GM12801 (cell line): Measurements from ENCODE around the gene ADAM19.

ENCODE experiments used
- CTCF ChIP-seq: IDR thresholded peaks from one replicate; pipeline ENCODE4 v1.5.1; 2011; ENCODE audit warnings: control low read depth; ENCODE audit not compliant: insufficient read length; ENCODE audit errors: extremely low read depth

Gene ADAM19

GRCh38 chr5:157516006-157516405 is 59.6 kb downstream of the ADAM19 start:
- TF ChIP-seq CTCF: no peak

- TF ChIP-seq CTCF: no peak
Measured at GRCh38 chr5:157514974-157515373, 60.6 kb downstream of the ADAM19 start.

GRCh38 chr5:157513182-157513581 is 62.4 kb downstream of the ADAM19 start:
- TF ChIP-seq CTCF: no peak

DNA sequence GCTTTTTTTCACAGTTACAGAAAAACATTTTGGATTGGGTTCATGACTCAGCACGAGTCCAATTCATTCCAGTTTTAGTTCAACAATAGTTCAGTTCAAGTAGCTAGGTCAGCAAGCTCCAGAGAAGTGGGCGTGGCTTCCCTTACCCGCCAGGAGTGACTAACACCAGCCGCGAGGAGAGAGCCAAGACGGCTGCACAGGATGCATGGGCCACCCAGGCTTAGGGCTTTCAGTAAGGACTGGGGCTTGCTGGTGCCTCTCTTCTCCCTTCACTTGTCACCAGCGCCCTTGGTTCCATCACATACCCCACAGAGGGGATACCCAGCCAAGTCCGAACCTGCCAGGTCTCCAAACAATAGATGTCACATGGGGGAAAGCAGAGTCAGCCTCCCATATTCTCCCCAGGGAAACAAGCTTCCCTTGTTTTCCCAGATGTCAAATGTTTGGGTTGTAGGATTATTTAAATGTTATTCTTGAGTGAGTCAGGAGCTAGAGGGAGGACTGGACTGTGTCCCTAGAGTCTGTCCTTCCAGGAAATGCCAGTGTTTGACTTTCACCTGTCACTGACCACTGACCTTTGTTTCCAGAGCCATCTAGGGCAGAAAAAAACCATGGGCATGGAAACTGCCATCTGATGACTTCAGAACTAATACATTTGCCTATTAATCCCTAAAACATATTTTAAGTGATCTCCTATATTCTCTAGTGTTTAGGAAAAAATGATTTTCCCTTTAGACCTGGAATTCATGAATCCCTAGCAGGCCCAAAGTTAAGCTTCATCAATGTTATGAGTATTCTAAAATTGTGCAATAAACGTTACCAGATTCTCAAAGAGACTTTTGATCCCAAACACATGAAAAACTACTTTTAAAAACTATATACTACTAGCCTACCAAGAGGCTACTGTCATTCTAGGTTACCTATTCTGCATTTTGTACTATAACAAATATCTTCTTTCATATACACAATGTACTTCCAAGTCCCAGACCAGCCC is 63.6 kb downstream of the ADAM19 start:
- TF ChIP-seq CTCF: no peak

DNA sequence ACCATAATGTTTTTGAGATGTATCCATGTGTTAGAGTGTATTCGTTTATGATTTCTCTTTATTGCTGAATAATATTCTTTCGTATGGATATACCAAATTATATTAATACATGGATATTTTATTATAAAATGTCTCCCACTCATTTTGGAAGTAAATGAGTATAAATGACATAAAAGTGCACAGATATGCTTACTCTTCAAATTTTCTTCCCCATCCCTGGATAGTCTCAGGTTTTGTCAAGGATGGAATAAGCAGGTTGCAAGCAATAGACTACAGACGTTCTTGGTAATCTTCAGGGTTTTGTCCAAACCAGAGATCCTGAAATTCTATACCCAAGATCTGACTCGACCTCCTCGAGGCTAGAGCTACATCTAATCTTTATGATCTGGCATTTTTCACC is 64.9 kb downstream of the ADAM19 start:
- no peak for TF ChIP-seq CTCF

GRCh38 chr5:157509587-157509986 is 66.0 kb downstream of the ADAM19 start:
- TF ChIP-seq CTCF: no peak

DNA sequence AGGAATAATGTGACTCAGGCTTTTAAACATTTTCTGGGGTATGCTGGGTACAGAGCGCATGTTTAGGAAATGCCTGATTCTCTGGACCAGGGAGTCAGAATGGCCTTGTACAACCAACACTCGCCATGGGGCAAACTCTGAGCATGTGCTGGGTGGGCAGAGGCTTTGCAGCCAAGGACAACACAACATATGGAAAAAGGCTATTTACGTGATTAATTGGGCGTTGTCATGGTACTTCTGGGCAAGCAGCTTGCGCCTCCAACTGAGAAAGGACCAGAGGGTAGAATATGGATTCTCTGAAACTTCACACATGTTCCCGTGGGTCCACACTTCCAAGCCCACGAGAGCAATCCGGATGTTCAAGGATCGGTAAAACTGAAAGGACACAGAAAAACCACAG is 66.5 kb downstream of the ADAM19 start:
- TF ChIP-seq CTCF: no peak
